Panc1 (cell line): ENCODE measurements around the gene IKBKG. TPM values are rescaled to one million over a fixed set of nuclear protein-coding genes. Genes with fewer than 3 reads are reported as not detected.

Experiments
- ATAC-seq: fragments of 200-7000 bp; cut with Tn5 transposase; 2 replicates; pipeline ENCODE4 v1.9.1; 2020; ENCODE audit warnings: mild to moderate bottlenecking, moderate library complexity
- BruUV-seq: library from RNA; stranded (reverse); fragments of 400-500 nt; replicated peaks from 2 replicates; lab custom pipeline; 2021; lab: Mats Ljungman, UMichigan
- CTCF ChIA-PET: fragments of 300-600 bp; sonication (Branson Sonifier 250); formaldehyde crosslinking; loops from one replicate; lab custom pipeline; 2022; ENCODE audit warnings: antibody characterized with exemption; lab: Charles Lee
- POLR2A ChIA-PET: fragments of 300-600 bp; sonication (Branson Sonifier 250); formaldehyde crosslinking; loops from one replicate; lab custom pipeline; 2022; ENCODE audit warnings: antibody characterized with exemption; lab: Charles Lee
- DNase-seq: peaks from one replicate; pipeline ENCODE4 v3.0.0-alpha.2; 2010; ENCODE audit warnings: low read depth, low spot score
- H3K27ac ChIP-seq: 2 replicates; pipeline ENCODE4 v1.5.1; 2011; ENCODE audit warnings: mild to moderate bottlenecking, low read length, inconsistent platforms
- H3K27me3 ChIP-seq: fragments of 200-500 bp; sonication (Bioruptor generic); 2 replicates; pipeline ENCODE4 v1.6.0; 2014; ENCODE audit warnings: low read length, inconsistent platforms; ENCODE audit not compliant: control insufficient read depth, insufficient read depth
- H3K36me3 ChIP-seq: fragments of 200-500 bp; sonication (Bioruptor generic); 2 replicates; pipeline ENCODE4 v1.5.1; 2014; ENCODE audit warnings: inconsistent platforms, mild to moderate bottlenecking, low read length, moderate library complexity; ENCODE audit not compliant: control insufficient read depth, insufficient read depth
- H3K4me1 ChIP-seq: 2 replicates; pipeline ENCODE4 v1.5.1; 2011; ENCODE audit warnings: inconsistent platforms, mild to moderate bottlenecking, low read length, moderate library complexity; ENCODE audit not compliant: control insufficient read depth, insufficient read depth
- H3K4me3 ChIP-seq, 2 experiments: 2 replicates each; pipeline ENCODE4 v1.5.1; 2011 to 2012; ENCODE audit warnings: low read depth in 2 of 2, low read length in 2 of 2, mild to moderate bottlenecking in 2 of 2, inconsistent platforms in 1 of 2, moderate library complexity in 1 of 2
- H3K9me3 ChIP-seq: fragments of 200-500 bp; sonication (Bioruptor generic); 2 replicates; pipeline ENCODE4 v1.5.1; 2014; ENCODE audit warnings: low read depth, mild to moderate bottlenecking, inconsistent platforms, low read length, moderate library complexity; ENCODE audit not compliant: control insufficient read depth, insufficient read depth
- CTCF ChIP-seq: fragments of 450-650 bp; IDR thresholded peaks from 2 replicates; pipeline ENCODE4 v1.5.1; 2017; ENCODE audit warnings: mild to moderate bottlenecking
- POLR2AphosphoS5 ChIP-seq: IDR thresholded peaks from 2 replicates; pipeline ENCODE4 v1.6.1; 2012; ENCODE audit warnings: mild to moderate bottlenecking, low read depth, low read length, moderate library complexity
- SIN3A ChIP-seq: IDR thresholded peaks from 2 replicates; pipeline ENCODE4 v1.6.1; 2012; ENCODE audit warnings: low read depth, mild to moderate bottlenecking, low read length, moderate library complexity, borderline replicate concordance; ENCODE audit not compliant: insufficient read depth
- TCF7L2 ChIP-seq: IDR thresholded peaks from 2 replicates; pipeline ENCODE4 v1.6.1; 2011; ENCODE audit warnings: mild to moderate bottlenecking, low read depth, low read length, inconsistent platforms
- in situ Hi-C: cut with HindIII; loops from 2 replicates; pipeline ENCODE4 v1.10.0; 2016; ENCODE audit warnings: low sequenced_read_pairs, low pct_unique_long_range_greater_than_20kb
- intact Hi-C: fragments of 100-400 bp; cut with micrococcal nuclease; formaldehyde crosslinking; loops from one replicate; pipeline ENCODE4 v1.10.0; 2022; ENCODE audit not compliant: unreplicated experiment
- total RNA-seq: library from RNA; stranded (reverse); gene quantifications from one replicate; pipeline ENCODE4 v1.2.1, GENCODE V29; 2021; ENCODE audit not compliant: unreplicated experiment
- TF ChIP-seq, protein P1 (sequence below), 2 experiments: IDR thresholded peaks; 2 replicates each; pipeline ENCODE4 v1.6.1; 2011 to 2012; ENCODE audit warnings: low read depth in 2 of 2, control low read depth in 1 of 2, low read length in 1 of 2, mild to moderate bottlenecking in 1 of 2, moderate library complexity in 1 of 2; ENCODE audit not compliant: insufficient read depth in 1 of 2

The IKBKG gene
- total RNA-seq, 1 experiment from 2014 or later, result 76.3 TPM

DNA sequence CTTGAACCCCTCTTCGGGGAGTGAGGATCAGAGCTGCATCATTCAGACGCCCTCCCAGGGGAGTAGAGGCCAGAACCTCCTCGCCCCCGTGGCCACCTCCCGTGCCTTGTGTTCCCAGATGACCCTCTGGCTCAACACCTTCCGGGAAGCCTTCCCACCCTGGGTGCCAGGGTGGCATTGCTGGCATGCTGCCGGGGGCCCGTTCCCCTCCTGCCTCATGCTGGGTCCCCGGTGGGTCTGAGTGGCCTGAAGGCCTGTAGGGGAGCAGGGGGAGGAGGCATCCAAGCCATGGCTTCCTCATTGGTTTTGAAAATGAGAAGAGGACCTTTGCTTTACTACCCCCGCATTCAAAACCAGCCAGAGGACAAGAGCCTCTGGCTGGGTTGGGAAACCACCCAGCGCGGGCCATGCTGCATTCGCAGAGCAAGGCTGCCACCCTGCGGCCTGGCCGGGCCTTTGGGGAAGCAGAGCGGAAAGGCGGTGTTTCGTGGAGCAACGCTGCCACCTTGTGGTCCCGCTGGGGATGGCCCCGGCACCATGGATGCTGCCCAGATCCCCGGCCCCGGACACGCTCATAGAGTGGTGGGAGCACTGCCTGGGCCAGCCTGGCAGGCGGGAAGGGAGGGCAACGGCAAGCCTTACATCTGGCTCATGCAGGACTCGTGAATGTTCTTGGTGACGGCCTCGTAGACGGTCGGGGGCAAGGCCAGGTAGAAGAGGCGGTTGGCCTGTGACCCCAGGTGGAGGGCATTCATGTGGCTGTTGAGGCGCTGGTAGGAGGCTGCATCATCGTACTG is 12.7 kb upstream of the IKBKG start:
- ChIA-PET POLR2A (no interaction called here), CTCF (interaction anchor here (1.0 kb wide), 1 partner anchor 8 kb away, joined by 10 read pairs; no protein-coding TSS in a partner anchor)
- peak; percentile 86 for ATAC-seq
- no peaks in the 10 kb centered on the region for H3K27me3 ChIP-seq
- intact Hi-C loops, result no loop called here
- in situ Hi-C loops, result no loop called here
- H3K4me1 ChIP-seq, result peaks cover 14% of the 10 kb centered on the region
- no peaks in the 10 kb centered on the region for H3K9me3 ChIP-seq
- no TSS peak for BruUV-seq
- H3K36me3 ChIP-seq, result peaks cover 10% of the 10 kb centered on the region
- DNase-seq, result no peak
- peak overlapping the region; percentile 67 for H3K27ac ChIP-seq
- H3K4me3 ChIP-seq, result no peak overlapping the region
- TF ChIP-seq, protein P1, sequence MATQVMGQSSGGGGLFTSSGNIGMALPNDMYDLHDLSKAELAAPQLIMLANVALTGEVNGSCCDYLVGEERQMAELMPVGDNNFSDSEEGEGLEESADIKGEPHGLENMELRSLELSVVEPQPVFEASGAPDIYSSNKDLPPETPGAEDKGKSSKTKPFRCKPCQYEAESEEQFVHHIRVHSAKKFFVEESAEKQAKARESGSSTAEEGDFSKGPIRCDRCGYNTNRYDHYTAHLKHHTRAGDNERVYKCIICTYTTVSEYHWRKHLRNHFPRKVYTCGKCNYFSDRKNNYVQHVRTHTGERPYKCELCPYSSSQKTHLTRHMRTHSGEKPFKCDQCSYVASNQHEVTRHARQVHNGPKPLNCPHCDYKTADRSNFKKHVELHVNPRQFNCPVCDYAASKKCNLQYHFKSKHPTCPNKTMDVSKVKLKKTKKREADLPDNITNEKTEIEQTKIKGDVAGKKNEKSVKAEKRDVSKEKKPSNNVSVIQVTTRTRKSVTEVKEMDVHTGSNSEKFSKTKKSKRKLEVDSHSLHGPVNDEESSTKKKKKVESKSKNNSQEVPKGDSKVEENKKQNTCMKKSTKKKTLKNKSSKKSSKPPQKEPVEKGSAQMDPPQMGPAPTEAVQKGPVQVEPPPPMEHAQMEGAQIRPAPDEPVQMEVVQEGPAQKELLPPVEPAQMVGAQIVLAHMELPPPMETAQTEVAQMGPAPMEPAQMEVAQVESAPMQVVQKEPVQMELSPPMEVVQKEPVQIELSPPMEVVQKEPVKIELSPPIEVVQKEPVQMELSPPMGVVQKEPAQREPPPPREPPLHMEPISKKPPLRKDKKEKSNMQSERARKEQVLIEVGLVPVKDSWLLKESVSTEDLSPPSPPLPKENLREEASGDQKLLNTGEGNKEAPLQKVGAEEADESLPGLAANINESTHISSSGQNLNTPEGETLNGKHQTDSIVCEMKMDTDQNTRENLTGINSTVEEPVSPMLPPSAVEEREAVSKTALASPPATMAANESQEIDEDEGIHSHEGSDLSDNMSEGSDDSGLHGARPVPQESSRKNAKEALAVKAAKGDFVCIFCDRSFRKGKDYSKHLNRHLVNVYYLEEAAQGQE (IDR thresholded peaks at IDR 0.05; ENCODE audit: insufficient read depth in 1 of 2, low read depth in 2 of 2, low read length in 1 of 2), result peak in 1 of 2 experiments; percentile 59; a peak in 2 of 4 replicates
- TF ChIP-seq CTCF, result no peak
- TF ChIP-seq POLR2AphosphoS5, result peak; percentile 35; the same call in 1 of the 2 replicates

DNA sequence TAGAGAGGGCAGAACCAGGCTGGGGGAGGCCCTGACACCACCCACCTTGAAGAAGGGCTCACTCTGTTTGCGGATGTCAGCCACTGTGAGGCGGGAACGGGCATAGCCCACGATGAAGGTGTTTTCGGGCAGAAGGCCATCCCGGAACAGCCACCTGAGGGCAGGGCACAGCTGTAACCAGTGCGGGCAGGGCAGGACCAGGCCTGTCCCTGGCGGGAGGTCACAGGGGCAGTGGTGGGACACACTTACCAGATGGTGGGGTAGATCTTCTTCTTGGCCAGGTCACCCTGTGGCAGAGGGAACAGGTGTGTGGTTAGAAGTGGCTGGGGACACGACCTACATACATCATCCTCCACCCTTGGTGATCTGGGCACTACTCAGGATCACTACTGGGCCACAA is 11.5 kb upstream of the IKBKG start:
- Histone ChIP-seq H3K9me3 (no peaks in the 10 kb centered on the region), H3K27me3 (no peaks in the 10 kb centered on the region), H3K4me3 (no peak overlapping the region), H3K36me3 (peaks cover 10% of the 10 kb centered on the region), H3K4me1 (peaks cover 18% of the 10 kb centered on the region), H3K27ac (0 out of 2 replicates have a peak overlapping the region, but pooled peaks have one; percentile 34)
- DNase-seq, result no peak
- intact Hi-C loops, result no loop called here
- BruUV-seq, result no TSS peak
- in situ Hi-C loops, result no loop called here
- no peak for ATAC-seq
- CTCF ChIA-PET, result no interaction called here
- TF ChIP-seq POLR2AphosphoS5, result no peak
- TF ChIP-seq, protein P1 (IDR thresholded peaks at IDR 0.05; ENCODE audit: insufficient read depth in 1 of 2, low read depth in 2 of 2, low read length in 1 of 2), result no peak
- TF ChIP-seq CTCF, result no peak
- no peak for TF ChIP-seq TCF7L2
- TF ChIP-seq SIN3A, result no peak
- POLR2A ChIA-PET, result no interaction called here
